Calu3 (cell line): ENCODE results near the gene CACNA1C. TPM values are rescaled to one million over a fixed set of nuclear protein-coding genes. Genes with fewer than 3 reads are reported as not detected.

Experiments
- BruUV-seq: library from RNA; stranded (reverse); fragments of 400-500 nt; replicated peaks from 2 replicates; lab custom pipeline; 2021; lab: Mats Ljungman, UMichigan
- CTCF ChIA-PET: fragments of 300-600 bp; sonication (Branson Sonifier 250); formaldehyde crosslinking; loops from one replicate; lab custom pipeline; 2022; ENCODE audit warnings: antibody characterized with exemption; lab: Charles Lee
- DNase-seq: peaks from one replicate; pipeline ENCODE4 v3.0.0; 2022
- H3K27ac Mint-ChIP-seq: one replicate; pipeline ENCODE4 v1.8.0; 2022; ENCODE audit warnings: mixed read lengths; ENCODE audit not compliant: unreplicated experiment
- H3K27me3 Mint-ChIP-seq: one replicate; pipeline ENCODE4 v1.8.0; 2022; ENCODE audit warnings: mixed read lengths; ENCODE audit not compliant: unreplicated experiment
- H3K36me3 Mint-ChIP-seq: one replicate; pipeline ENCODE4 v1.8.0; 2022; ENCODE audit warnings: mild to moderate bottlenecking, moderate library complexity, mixed read lengths; ENCODE audit not compliant: insufficient read depth, unreplicated experiment
- H3K4me1 Mint-ChIP-seq: one replicate; pipeline ENCODE4 v1.8.0; 2022; ENCODE audit warnings: mild to moderate bottlenecking, low read depth, mixed read lengths; ENCODE audit not compliant: unreplicated experiment
- H3K4me3 Mint-ChIP-seq: one replicate; pipeline ENCODE4 v1.8.0; 2022; ENCODE audit warnings: mild to moderate bottlenecking, low read depth, moderate library complexity, mixed read lengths; ENCODE audit not compliant: unreplicated experiment
- H3K9me3 Mint-ChIP-seq: one replicate; pipeline ENCODE4 v1.8.0; 2022; ENCODE audit warnings: low read depth, mixed read lengths; ENCODE audit not compliant: unreplicated experiment
- intact Hi-C: fragments of 100-400 bp; cut with micrococcal nuclease; formaldehyde crosslinking; loops from one replicate; pipeline ENCODE4 v1.10.0; 2022; ENCODE audit not compliant: unreplicated experiment
- total RNA-seq: library from RNA; stranded (reverse); gene quantifications from 2 replicates; pipeline ENCODE4 v1.2.3, GENCODE V29; 2022
- TF ChIP-seq, protein P1 (sequence below): fragments of 200-600 bp; IDR thresholded peaks from one replicate; pipeline ENCODE4 v1.8.0; 2022; ENCODE audit warnings: antibody characterized with exemption; ENCODE audit not compliant: unreplicated experiment

Gene CACNA1C
- total RNA-seq, 1 experiment from 2014 or later, result not detected

DNA sequence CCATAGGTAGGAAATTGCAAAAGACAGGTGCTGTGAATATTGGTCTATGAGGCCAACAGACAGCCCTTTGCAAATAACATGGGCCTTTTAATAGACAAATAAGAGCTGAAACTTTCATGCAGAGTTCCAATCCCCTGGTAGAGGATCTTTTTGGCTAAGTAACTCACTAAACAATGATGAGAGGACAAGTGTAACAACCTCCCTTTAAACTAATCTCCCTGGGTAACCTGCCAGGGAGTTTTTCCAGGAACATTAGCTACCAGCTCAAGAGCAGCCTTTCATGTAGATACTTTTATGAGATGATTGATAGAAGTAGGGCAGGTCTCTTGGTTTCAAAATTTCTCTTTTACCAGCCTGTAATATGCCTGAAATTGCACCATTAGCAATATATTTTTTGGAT is 13.8 kb upstream of the CACNA1C start:
- peaks cover 16% of the 10 kb centered on the region for H3K4me1 Mint-ChIP-seq
- no peak overlapping the region for H3K4me3 Mint-ChIP-seq
- CTCF ChIA-PET, result no interaction called here
- H3K36me3 Mint-ChIP-seq, result no peaks in the 10 kb centered on the region
- peaks cover 81% of the 10 kb centered on the region for H3K27me3 Mint-ChIP-seq
- intact Hi-C loops, result no loop called here
- no peaks in the 10 kb centered on the region for H3K9me3 Mint-ChIP-seq
- DNase-seq, result no peak
- no peak overlapping the region for H3K27ac Mint-ChIP-seq
- TF ChIP-seq, protein P1, sequence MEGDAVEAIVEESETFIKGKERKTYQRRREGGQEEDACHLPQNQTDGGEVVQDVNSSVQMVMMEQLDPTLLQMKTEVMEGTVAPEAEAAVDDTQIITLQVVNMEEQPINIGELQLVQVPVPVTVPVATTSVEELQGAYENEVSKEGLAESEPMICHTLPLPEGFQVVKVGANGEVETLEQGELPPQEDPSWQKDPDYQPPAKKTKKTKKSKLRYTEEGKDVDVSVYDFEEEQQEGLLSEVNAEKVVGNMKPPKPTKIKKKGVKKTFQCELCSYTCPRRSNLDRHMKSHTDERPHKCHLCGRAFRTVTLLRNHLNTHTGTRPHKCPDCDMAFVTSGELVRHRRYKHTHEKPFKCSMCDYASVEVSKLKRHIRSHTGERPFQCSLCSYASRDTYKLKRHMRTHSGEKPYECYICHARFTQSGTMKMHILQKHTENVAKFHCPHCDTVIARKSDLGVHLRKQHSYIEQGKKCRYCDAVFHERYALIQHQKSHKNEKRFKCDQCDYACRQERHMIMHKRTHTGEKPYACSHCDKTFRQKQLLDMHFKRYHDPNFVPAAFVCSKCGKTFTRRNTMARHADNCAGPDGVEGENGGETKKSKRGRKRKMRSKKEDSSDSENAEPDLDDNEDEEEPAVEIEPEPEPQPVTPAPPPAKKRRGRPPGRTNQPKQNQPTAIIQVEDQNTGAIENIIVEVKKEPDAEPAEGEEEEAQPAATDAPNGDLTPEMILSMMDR, result no peak
- BruUV-seq, result no TSS peak

DNA sequence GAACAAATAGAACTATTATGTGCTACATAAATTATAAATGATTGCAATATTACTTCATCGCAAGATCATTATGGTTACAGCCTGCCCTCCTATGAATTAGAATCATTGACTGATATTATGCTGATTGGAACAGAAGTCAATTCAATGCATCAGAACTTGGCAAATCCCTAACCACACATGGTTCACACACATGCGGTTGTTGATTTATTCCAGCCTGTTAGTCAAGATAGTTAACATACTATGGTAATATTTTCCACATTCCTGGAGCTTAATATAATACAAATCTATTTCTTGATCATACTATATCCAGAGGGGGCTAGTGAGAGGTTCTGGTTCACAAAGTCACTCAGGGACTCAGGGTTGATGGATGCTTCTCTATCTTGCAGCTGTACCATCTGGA is 9.7 kb upstream of the CACNA1C start:
- Mint-ChIP-seq H3K36me3 (no peaks in the 10 kb centered on the region), H3K4me3 (no peak overlapping the region), H3K27ac (no peak overlapping the region), H3K9me3 (no peaks in the 10 kb centered on the region), H3K4me1 (no peaks in the 10 kb centered on the region), H3K27me3 (peaks cover 79% of the 10 kb centered on the region)
- DNase-seq, result no peak
- TF ChIP-seq, protein P1, result no peak
- intact Hi-C loops, result no loop called here
- CTCF ChIA-PET, result interaction anchor here (0.6 kb wide), 1 partner anchor 278 kb away, joined by 4 read pairs; no protein-coding TSS in a partner anchor
- no TSS peak for BruUV-seq

DNA sequence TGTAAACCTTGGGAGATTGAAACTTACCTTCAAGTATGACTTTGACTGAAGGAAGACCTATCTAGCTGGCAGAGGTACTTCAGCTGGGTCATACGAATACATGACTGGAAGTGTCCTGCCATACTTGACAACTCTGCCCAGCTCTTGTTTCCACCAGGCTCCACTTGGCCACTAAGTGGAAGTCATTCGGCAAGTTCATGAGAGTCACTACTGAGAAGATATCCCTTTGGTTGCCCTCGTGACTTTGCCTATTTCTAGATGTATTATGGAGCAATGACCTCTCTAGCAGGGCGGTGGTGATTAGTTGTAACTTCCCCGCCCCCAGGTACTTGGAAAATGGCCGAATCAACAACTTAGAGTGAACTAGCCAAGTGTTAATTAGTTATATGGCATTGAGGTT is 8.6 kb upstream of the CACNA1C start:
- no TSS peak for BruUV-seq
- TF ChIP-seq, protein P1, result no peak
- intact Hi-C loops, result no loop called here
- no peak overlapping the region for H3K4me3 Mint-ChIP-seq
- peaks cover 79% of the 10 kb centered on the region for H3K27me3 Mint-ChIP-seq
- H3K4me1 Mint-ChIP-seq, result no peaks in the 10 kb centered on the region
- DNase-seq, result no peak
- H3K27ac Mint-ChIP-seq, result no peak overlapping the region
- H3K9me3 Mint-ChIP-seq, result no peaks in the 10 kb centered on the region
- no peaks in the 10 kb centered on the region for H3K36me3 Mint-ChIP-seq
- CTCF ChIA-PET, result no interaction called here

DNA sequence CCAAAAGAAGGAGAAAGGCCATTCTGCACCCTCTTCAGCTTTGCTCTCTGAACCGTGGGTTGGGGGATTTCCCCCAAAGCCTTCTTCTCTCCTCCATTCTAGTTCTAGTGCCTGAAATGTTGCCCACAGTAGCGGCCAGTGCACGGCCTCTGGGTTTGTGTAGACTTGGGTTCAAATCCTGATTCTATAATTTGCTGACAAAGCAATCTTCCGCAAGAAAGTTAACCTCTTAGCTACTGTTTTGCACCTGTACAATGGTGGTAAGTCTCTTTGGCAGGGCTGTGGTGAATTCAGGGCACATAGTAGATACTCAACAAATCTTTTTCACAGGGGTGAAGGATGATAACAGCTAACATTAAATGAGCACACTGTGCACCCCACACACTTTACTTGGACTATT is 5.8 kb upstream of the CACNA1C start:
- TF ChIP-seq, protein P1, result no peak
- BruUV-seq, result no TSS peak
- DNase-seq, result no peak
- Mint-ChIP-seq H3K27ac (no peak overlapping the region), H3K27me3 (peaks cover 89% of the 10 kb centered on the region), H3K36me3 (no peaks in the 10 kb centered on the region), H3K9me3 (no peaks in the 10 kb centered on the region), H3K4me3 (no peak overlapping the region), H3K4me1 (no peaks in the 10 kb centered on the region)
- intact Hi-C loops, result no loop called here
- CTCF ChIA-PET, result no interaction called here
